ENCODE results near the gene GYPE.
A peak's percentile ranks its signal among the peaks of the same experiment; 100 is the strongest.
"Not testable (repeated sequence)": the region's sequence is repeated elsewhere in the genome, so short reads cannot be mapped to it uniquely, and the experiment has no call there.

The GYPE gene

GRCh38 chr4:143905440-143905839 lies at the start of gene GYPE:
GYPE (minus strand) TSS chr4:143905559; CDS start chr4:143905507, 52 bp downstream.
- DNase-seq: not testable (repeated sequence)

- DNase-seq: not testable (repeated sequence)
Observed at GRCh38 chr4:143951458-143951972, 46.2 kb upstream of the GYPE start.

- DNase-seq: not testable (repeated sequence)
Observed at GRCh38 chr4:143950967-143951366, 45.6 kb upstream of the GYPE start.

- DNase-seq: not testable (repeated sequence)
Observed at GRCh38 chr4:143950185-143950584, 44.8 kb upstream of the GYPE start.

GRCh38 chr4:143947493-143947892 lies 42.1 kb upstream of the GYPE start:
- DNase-seq: not testable (repeated sequence)

- not testable (repeated sequence) for DNase-seq
Observed at GRCh38 chr4:143940708-143941107, 35.3 kb upstream of the GYPE start.

GRCh38 chr4:143939528-143939927 lies 34.2 kb upstream of the GYPE start:
- no peak for DNase-seq

GRCh38 chr4:143938890-143939289 lies 33.5 kb upstream of the GYPE start:
- DNase-seq: not testable (repeated sequence)

GRCh38 chr4:143921181-143921580 lies 15.8 kb upstream of the GYPE start:
- no peak for DNase-seq

GRCh38 chr4:143916485-143916884 lies 11.1 kb upstream of the GYPE start:
- not testable (repeated sequence) for DNase-seq

- DNase-seq: not testable (repeated sequence)
Observed at GRCh38 chr4:143912478-143912877, 7.1 kb upstream of the GYPE start.

GRCh38 chr4:143911528-143912417 lies 6.4 kb upstream of the GYPE start:
- DNase-seq: peak; percentile 26

- DNase-seq: not testable (repeated sequence)
Observed at GRCh38 chr4:143910906-143911305, 5.5 kb upstream of the GYPE start.

GRCh38 chr4:143907811-143908210 lies 2.5 kb upstream of the GYPE start:
- not testable (repeated sequence) for DNase-seq

- not testable (repeated sequence) for DNase-seq
Observed at GRCh38 chr4:143904431-143904830, 928 bp downstream of the GYPE start.

GRCh38 chr4:143890323-143890722 lies 15.0 kb downstream of the GYPE start:
- not testable (repeated sequence) for DNase-seq

GRCh38 chr4:143888189-143888588 lies 17.2 kb downstream of the GYPE start:
- DNase-seq: not testable (repeated sequence)

GRCh38 chr4:143884965-143885364 lies 20.4 kb downstream of the GYPE start:
- not testable (repeated sequence) for DNase-seq

- DNase-seq: no peak
Observed at GRCh38 chr4:143883529-143883928, 21.8 kb downstream of the GYPE start.

- no peak for DNase-seq
Observed at GRCh38 chr4:143882892-143883291, 22.5 kb downstream of the GYPE start.

- not testable (repeated sequence) for DNase-seq
Observed at GRCh38 chr4:143879561-143879960, 25.8 kb downstream of the GYPE start.

GRCh38 chr4:143875357-143875756 lies 30.0 kb downstream of the GYPE start:
- DNase-seq: not testable (repeated sequence)

- DNase-seq: not testable (repeated sequence)
Observed at GRCh38 chr4:143870523-143871268, 34.7 kb downstream of the GYPE start.

All from activated CD4-positive, alpha-beta T cell treated with anti-CD3 and anti-CD28 coated beads for 1 hour (primary cell).